NT2/D1 (cell line): ENCODE measurements around the gene ZHX3.

Experiments
- DNase-seq: peaks from one replicate; pipeline ENCODE4 v3.0.0-alpha.2; 2011; ENCODE audit warnings: low read depth, low spot score
- H3K27me3 ChIP-seq: 2 replicates; pipeline ENCODE4 v1.6.0; 2011; ENCODE audit warnings: mild to moderate bottlenecking; ENCODE audit not compliant: insufficient read length, insufficient read depth
- H3K36me3 ChIP-seq: 2 replicates; pipeline ENCODE4 v1.6.1; 2011; ENCODE audit warnings: mild to moderate bottlenecking, low read length, mixed read lengths; ENCODE audit not compliant: insufficient read depth, insufficient read length
- H3K4me1 ChIP-seq: 2 replicates; pipeline ENCODE4 v1.5.1; 2011; ENCODE audit not compliant: insufficient read depth, insufficient read length
- H3K4me3 ChIP-seq: 2 replicates; pipeline ENCODE4 v1.5.1; 2011; ENCODE audit warnings: low read depth; ENCODE audit not compliant: insufficient read length
- H3K9ac ChIP-seq: 2 replicates; pipeline ENCODE4 v1.6.0; 2011; ENCODE audit warnings: low read depth; ENCODE audit not compliant: insufficient read length
- H3K9me3 ChIP-seq: 2 replicates; pipeline ENCODE4 v1.5.1; 2011; ENCODE audit warnings: mild to moderate bottlenecking, low read length; ENCODE audit not compliant: insufficient read depth
- SUZ12 ChIP-seq: IDR thresholded peaks from 2 replicates; pipeline ENCODE4 v1.6.1; 2011; ENCODE audit not compliant: insufficient read length, insufficient read depth; ENCODE audit errors: extremely low read depth
- YY1 ChIP-seq: IDR thresholded peaks from 2 replicates; pipeline ENCODE4 v1.6.1; 2011; ENCODE audit not compliant: insufficient read length, insufficient read depth
- ZNF274 ChIP-seq: IDR thresholded peaks from 2 replicates; pipeline ENCODE4 v1.6.1; 2011; ENCODE audit warnings: mild to moderate bottlenecking, low read depth, low read length

Gene ZHX3

DNA sequence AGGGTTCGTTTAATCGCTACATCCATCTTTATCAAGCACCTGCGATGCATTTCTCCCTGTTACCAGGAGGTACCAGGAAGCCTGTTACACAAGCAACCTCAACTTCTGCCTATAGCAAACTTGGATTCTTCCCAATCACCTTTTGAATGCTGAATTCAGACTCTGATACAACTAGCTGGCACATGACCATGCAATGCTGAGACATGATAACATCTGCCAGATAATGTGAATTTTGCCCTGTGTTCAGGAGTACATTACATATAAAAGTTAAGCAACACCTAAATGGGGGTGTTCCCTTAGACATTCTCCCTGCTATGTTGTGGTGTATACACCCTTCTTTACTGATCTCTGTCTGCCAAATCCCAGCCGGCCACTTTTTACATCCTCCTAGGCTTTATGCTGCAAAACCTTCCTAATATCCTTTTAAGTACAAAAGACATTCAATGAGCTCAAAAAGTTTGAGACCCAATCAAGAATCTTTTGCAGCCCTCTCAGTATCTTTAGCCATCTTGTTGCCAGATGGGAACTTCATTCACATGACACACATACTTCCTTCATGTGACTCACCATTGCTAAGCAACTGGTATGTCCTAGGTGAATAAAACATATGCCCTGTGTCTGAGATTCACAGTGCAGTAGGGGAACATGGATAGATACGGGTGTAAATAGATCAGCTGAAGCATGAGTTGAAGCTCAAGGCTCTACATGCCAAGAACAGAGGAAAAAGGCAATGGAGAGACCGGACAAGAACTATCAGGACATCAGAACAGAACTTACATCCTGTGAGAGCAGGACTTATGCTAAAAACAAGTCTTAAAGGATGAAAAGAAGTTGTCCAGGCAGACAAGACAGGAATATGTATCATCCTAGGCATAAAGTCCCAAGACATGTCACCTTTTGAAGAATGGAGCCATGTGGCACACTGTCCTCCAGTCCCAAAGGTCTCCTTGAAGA lies 84.3 kb downstream of the ZHX3 start:
- Histone ChIP-seq H3K27me3 (no peaks in the 10 kb centered on the region), H3K9me3 (no peaks in the 10 kb centered on the region), H3K36me3 (no peaks in the 10 kb centered on the region), H3K4me1 (no peaks in the 10 kb centered on the region), H3K9ac (no peak overlapping the region), H3K4me3 (no peak overlapping the region)
- TF ChIP-seq YY1 (no peak), ZNF274 (no peak), SUZ12 (no peak)
- DNase-seq, result no peak

DNA sequence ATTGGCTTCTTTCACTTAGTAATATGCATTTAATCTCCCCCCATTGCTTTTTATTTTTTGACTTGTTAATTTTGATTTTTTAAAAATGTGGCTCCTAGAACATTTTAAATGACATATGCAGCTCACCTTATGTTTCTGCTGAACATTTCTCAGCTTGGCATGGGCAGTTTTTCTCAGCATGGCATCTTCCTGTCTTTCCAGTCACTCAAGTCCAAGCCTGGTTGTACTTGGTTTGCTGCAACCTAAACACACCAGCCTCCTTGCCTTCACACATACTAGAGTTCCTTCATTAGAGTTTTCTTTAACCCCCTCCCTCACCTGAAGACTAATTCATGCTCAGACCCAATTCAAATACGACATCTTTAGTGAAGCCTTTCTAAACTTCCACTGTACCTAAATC lies 86.4 kb downstream of the ZHX3 start:
- H3K36me3 ChIP-seq, result no peaks in the 10 kb centered on the region
- DNase-seq, result no peak

DNA sequence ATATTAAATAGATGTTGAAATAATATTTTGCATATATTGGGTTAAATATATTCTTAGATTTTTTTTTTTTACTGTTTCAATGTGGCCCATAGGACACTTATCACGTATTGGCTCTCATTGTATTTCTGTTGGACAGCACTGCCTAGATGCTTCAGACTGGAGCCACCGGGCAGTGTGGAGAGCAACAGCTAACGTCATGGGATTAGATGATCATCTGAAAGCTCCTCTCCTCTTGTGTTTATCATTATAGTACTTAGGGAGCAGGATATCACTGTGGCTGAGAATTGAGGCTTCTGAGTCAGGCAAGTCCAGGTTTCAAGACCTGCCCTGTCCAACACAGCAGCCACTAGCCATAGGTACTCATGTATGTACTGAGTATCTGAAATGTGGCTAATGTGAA lies 87.4 kb downstream of the ZHX3 start:
- H3K36me3 ChIP-seq, result no peaks in the 10 kb centered on the region
- no peak overlapping the region for H3K4me3 ChIP-seq
- H3K27me3 ChIP-seq, result no peaks in the 10 kb centered on the region
- TF ChIP-seq ZNF274, result no peak
- TF ChIP-seq YY1, result no peak
- TF ChIP-seq SUZ12, result no peak
- no peak overlapping the region for H3K9ac ChIP-seq
- H3K4me1 ChIP-seq, result no peaks in the 10 kb centered on the region
- DNase-seq, result no peak
- H3K9me3 ChIP-seq, result no peaks in the 10 kb centered on the region

More for the DNA sequence above, 86.4 kb downstream of the ZHX3 start:
- Histone ChIP-seq H3K4me1 (no peaks in the 10 kb centered on the region), H3K9ac (no peak overlapping the region), H3K4me3 (no peak overlapping the region), H3K27me3 (no peaks in the 10 kb centered on the region), H3K9me3 (no peaks in the 10 kb centered on the region)
- TF ChIP-seq ZNF274 (no peak), SUZ12 (no peak), YY1 (no peak)

DNA sequence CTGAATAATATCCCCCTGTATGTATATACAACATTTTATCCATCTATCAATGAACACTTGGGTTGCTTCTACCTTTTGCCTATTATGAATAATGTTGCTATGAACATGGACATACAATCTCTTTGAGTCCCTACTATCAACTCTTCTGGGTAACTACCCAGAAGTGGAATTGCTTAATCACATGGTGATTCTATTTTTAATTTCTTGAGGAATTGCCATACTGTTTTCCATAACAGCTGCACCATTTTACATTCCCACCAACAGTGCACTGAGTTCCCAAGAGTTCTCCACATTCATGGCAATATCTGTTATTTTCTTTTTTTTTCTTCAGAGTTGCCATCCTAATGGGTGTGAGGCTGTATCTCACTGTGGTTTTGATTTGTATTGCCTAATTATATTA lies 88.3 kb downstream of the ZHX3 start:
- TF ChIP-seq YY1 (no peak), ZNF274 (no peak), SUZ12 (no peak)
- H3K36me3 ChIP-seq, result no peaks in the 10 kb centered on the region
- H3K27me3 ChIP-seq, result no peaks in the 10 kb centered on the region
- no peak for DNase-seq
- no peaks in the 10 kb centered on the region for H3K9me3 ChIP-seq
- H3K9ac ChIP-seq, result no peak overlapping the region
- no peaks in the 10 kb centered on the region for H3K4me1 ChIP-seq
- no peak overlapping the region for H3K4me3 ChIP-seq

DNA sequence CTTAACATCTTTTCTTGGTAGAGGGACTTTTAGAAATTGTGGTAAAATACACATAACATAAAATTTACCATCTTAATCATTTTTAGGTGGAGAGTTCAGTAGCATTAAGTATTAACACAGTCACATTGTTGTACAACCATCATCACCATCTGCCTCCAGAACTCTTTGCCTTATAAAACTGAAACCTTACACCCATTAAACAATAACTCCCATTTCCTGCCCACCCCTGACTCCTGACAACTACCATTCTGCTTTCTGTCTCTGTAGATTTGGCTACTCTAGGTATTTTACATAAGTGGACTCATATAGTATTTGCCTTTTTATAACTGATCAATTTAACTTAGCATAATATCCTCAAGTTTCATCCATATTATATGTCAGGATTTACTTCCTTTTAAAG lies 88.7 kb downstream of the ZHX3 start:
- no peaks in the 10 kb centered on the region for H3K27me3 ChIP-seq
- H3K9me3 ChIP-seq, result no peaks in the 10 kb centered on the region
- no peak overlapping the region for H3K9ac ChIP-seq
- H3K4me1 ChIP-seq, result no peaks in the 10 kb centered on the region
- TF ChIP-seq YY1, result no peak
- H3K36me3 ChIP-seq, result no peaks in the 10 kb centered on the region
- H3K4me3 ChIP-seq, result no peak overlapping the region
- DNase-seq, result no peak

DNA sequence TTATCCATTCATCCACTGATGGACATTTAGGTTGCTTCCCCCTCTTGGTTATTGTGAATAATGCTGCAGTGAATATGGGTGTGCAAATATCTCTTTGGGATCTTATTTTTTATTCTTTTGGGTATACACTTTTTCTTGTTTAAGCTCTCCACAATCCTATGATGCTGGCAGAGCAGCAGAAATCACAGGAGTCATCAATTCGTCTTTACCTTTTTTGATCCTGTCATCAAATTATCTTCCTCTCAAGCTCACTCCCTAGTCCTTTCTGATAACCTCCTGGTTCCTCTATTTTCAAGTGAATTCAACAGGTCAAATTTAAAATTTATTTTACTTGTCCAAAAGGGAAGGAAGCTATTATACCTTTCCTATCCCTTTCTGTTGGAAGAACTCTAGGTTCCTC lies 91.1 kb downstream of the ZHX3 start:
- TF ChIP-seq ZNF274, result no peak
- Histone ChIP-seq H3K4me3 (no peak overlapping the region), H3K9me3 (no peaks in the 10 kb centered on the region), H3K9ac (no peak overlapping the region), H3K27me3 (no peaks in the 10 kb centered on the region), H3K4me1 (no peaks in the 10 kb centered on the region), H3K36me3 (no peaks in the 10 kb centered on the region)
- no peak for DNase-seq

DNA sequence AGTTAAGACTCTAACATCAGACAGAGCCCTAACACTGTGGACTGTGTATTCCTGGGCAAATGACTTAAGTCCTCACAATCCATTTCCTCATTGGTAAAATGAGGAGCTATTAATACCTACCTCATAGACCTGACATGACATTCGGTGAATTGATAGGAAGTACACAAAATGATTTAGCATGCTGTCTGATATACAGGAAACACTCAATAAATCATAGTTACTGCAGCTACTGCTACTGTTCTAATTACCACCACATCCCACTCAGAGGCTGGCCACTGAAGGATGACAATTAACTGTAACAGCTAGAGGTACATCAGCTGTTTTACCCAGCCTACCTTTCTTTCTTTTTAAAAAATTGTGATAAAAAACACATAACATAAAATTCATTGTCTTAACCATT lies 92.4 kb downstream of the ZHX3 start:
- H3K9me3 ChIP-seq, result no peaks in the 10 kb centered on the region
- no peaks in the 10 kb centered on the region for H3K36me3 ChIP-seq
- H3K9ac ChIP-seq, result no peak overlapping the region
- H3K4me3 ChIP-seq, result no peak overlapping the region
- H3K4me1 ChIP-seq, result no peaks in the 10 kb centered on the region
- DNase-seq, result no peak
- TF ChIP-seq SUZ12 (no peak), YY1 (no peak), ZNF274 (no peak)
- H3K27me3 ChIP-seq, result no peaks in the 10 kb centered on the region
